ENCODE measurements around the gene ATP5PD. TPM values are rescaled to one million over a fixed set of nuclear protein-coding genes. Genes with fewer than 3 reads are reported as not detected.

ATP5PD gene
- total RNA-seq, 1 experiment from 2014 or later = 383 TPM

DNA sequence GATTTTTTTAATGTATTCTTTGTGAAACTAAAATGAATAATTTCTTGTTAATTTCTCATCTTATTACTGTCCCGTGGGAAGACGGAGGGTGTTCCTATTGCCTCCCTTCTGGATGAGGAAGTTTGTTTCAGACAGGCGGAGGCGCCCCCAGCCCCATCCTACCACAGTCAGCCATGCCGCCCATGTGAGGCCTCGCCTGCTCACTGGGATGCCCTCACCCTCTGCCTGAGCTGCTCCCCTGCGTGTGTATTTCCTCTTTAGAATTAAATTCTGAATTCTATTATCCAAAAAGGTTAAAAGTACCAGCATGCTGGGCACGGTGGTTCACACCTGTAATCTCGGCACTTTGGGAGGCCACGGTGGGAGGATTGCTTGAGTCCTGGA is 14.3 kb upstream of the ATP5PD start (continued):
- TF ChIP-seq, protein P1, sequence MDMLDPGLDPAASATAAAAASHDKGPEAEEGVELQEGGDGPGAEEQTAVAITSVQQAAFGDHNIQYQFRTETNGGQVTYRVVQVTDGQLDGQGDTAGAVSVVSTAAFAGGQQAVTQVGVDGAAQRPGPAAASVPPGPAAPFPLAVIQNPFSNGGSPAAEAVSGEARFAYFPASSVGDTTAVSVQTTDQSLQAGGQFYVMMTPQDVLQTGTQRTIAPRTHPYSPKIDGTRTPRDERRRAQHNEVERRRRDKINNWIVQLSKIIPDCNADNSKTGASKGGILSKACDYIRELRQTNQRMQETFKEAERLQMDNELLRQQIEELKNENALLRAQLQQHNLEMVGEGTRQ (CRISPR knock-in tag; IDR thresholded peaks at IDR 0.05) = no peak
- TF ChIP-seq TP53 (CRISPR knock-in tag; IDR thresholded peaks at IDR 0.05) = no peak
- TF ChIP-seq TEAD4 (CRISPR knock-in tag; IDR thresholded peaks at IDR 0.05) = no peak
- TF ChIP-seq, protein P2, sequence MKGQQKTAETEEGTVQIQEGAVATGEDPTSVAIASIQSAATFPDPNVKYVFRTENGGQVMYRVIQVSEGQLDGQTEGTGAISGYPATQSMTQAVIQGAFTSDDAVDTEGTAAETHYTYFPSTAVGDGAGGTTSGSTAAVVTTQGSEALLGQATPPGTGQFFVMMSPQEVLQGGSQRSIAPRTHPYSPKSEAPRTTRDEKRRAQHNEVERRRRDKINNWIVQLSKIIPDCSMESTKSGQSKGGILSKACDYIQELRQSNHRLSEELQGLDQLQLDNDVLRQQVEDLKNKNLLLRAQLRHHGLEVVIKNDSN (CRISPR knock-in tag; IDR thresholded peaks at IDR 0.05) = no peak
- TF ChIP-seq, protein P3, sequence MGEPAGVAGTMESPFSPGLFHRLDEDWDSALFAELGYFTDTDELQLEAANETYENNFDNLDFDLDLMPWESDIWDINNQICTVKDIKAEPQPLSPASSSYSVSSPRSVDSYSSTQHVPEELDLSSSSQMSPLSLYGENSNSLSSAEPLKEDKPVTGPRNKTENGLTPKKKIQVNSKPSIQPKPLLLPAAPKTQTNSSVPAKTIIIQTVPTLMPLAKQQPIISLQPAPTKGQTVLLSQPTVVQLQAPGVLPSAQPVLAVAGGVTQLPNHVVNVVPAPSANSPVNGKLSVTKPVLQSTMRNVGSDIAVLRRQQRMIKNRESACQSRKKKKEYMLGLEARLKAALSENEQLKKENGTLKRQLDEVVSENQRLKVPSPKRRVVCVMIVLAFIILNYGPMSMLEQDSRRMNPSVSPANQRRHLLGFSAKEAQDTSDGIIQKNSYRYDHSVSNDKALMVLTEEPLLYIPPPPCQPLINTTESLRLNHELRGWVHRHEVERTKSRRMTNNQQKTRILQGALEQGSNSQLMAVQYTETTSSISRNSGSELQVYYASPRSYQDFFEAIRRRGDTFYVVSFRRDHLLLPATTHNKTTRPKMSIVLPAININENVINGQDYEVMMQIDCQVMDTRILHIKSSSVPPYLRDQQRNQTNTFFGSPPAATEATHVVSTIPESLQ (CRISPR knock-in tag; IDR thresholded peaks at IDR 0.05) = no peak
- no peak for TF ChIP-seq ZNF263 (CRISPR knock-in tag; IDR thresholded peaks at IDR 0.05; ENCODE audit: low read depth)
- TF ChIP-seq GABPB1 (CRISPR knock-in tag; IDR thresholded peaks at IDR 0.05) = no peak
- TF ChIP-seq, protein P4, sequence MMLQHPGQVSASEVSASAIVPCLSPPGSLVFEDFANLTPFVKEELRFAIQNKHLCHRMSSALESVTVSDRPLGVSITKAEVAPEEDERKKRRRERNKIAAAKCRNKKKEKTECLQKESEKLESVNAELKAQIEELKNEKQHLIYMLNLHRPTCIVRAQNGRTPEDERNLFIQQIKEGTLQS (CRISPR knock-in tag; conservative IDR thresholded peaks at IDR 0.05) = no peak
- TF ChIP-seq FOXK1 (CRISPR knock-in tag; IDR thresholded peaks at IDR 0.05) = no peak
- TF ChIP-seq, protein P5, sequence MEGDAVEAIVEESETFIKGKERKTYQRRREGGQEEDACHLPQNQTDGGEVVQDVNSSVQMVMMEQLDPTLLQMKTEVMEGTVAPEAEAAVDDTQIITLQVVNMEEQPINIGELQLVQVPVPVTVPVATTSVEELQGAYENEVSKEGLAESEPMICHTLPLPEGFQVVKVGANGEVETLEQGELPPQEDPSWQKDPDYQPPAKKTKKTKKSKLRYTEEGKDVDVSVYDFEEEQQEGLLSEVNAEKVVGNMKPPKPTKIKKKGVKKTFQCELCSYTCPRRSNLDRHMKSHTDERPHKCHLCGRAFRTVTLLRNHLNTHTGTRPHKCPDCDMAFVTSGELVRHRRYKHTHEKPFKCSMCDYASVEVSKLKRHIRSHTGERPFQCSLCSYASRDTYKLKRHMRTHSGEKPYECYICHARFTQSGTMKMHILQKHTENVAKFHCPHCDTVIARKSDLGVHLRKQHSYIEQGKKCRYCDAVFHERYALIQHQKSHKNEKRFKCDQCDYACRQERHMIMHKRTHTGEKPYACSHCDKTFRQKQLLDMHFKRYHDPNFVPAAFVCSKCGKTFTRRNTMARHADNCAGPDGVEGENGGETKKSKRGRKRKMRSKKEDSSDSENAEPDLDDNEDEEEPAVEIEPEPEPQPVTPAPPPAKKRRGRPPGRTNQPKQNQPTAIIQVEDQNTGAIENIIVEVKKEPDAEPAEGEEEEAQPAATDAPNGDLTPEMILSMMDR (IDR thresholded peaks at IDR 0.05) = no peak

DNA sequence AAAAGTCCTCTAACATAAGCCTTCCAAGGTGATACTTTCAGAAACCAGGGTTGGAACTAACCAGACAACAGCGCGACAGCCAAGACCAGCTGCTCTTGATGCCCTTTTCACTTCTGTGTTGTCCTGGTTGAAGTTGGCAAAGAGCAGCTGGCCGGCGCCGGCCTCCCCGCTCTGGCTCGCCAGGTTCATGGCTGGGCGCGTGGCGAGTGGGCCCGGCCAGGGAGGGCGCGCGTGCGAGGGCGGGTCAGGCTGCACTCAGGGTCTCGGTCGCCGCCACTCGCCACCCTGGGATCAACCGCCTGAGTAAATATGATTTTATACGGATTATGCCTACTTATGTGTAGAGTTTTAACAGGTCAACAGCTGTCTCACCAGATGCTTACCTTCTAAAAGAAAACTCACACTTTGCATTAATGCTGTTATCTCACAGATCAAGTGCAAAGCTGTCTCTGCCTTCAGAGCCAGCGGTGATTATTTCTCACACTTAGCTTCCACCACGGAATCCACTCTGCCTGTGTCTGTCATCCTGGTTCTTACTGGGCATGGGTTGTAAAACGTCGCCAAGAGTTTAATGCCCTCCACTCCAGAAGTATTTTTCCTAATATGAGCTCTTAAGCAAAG is 13.8 kb upstream of the ATP5PD start:
- Mint-ChIP-seq H3K36me3 (peaks cover 67% of the 10 kb centered on the region), H3K27me3 (ENCODE audit: low read depth) (no peaks in the 10 kb centered on the region), H3K4me1 (no peaks in the 10 kb centered on the region), H3K9me3 (no peaks in the 10 kb centered on the region), H3K27ac (0 out of 2 replicates have a peak overlapping the region, but pooled peaks have one; percentile 12), H3K4me3 (no peak overlapping the region)
- ATAC-seq (no peak), DNase-seq (ENCODE audit: low spot score) (no peak)
- ChIA-PET CTCF (interaction anchor here (0.5 to 3.1 kb wide), 22 partner anchors 9 to 210 kb away, joined by 3 to 13 read pairs (median 6); partner anchors contain the start of genes ARMC7, MIF4GD, NT5C and SLC16A5), POLR2A (interaction anchor here (1.3 kb wide), 1 partner anchor 48 kb away, joined by 3 read pairs; the partner anchor contains the start of gene MRPL58)
- no peak for TF ChIP-seq NFATC4 (CRISPR knock-in tag; IDR thresholded peaks at IDR 0.05)
- TF ChIP-seq OVOL2 (CRISPR knock-in tag; IDR thresholded peaks at IDR 0.05; ENCODE audit: borderline replicate concordance) = no peak
- TF ChIP-seq CREM (CRISPR knock-in tag; IDR thresholded peaks at IDR 0.05) = no peak
- no peak for TF ChIP-seq NR1H2 (CRISPR knock-in tag; IDR thresholded peaks at IDR 0.05)
- TF ChIP-seq, protein P6, sequence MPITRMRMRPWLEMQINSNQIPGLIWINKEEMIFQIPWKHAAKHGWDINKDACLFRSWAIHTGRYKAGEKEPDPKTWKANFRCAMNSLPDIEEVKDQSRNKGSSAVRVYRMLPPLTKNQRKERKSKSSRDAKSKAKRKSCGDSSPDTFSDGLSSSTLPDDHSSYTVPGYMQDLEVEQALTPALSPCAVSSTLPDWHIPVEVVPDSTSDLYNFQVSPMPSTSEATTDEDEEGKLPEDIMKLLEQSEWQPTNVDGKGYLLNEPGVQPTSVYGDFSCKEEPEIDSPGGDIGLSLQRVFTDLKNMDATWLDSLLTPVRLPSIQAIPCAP (CRISPR knock-in tag; IDR thresholded peaks at IDR 0.05) = no peak
- no peak for TF ChIP-seq HMGA2 (CRISPR knock-in tag; IDR thresholded peaks at IDR 0.05)
- no peak for TF ChIP-seq SMAD4 (CRISPR knock-in tag; IDR thresholded peaks at IDR 0.05)
- no peak for TF ChIP-seq ZNF396 (CRISPR knock-in tag; IDR thresholded peaks at IDR 0.05; ENCODE audit: borderline replicate concordance)
- TF ChIP-seq FOXJ3 (CRISPR knock-in tag; IDR thresholded peaks at IDR 0.05; ENCODE audit: borderline replicate concordance) = no peak
- TF ChIP-seq ZNF121 (CRISPR knock-in tag; IDR thresholded peaks at IDR 0.05) = no peak
- TF ChIP-seq, protein P7, sequence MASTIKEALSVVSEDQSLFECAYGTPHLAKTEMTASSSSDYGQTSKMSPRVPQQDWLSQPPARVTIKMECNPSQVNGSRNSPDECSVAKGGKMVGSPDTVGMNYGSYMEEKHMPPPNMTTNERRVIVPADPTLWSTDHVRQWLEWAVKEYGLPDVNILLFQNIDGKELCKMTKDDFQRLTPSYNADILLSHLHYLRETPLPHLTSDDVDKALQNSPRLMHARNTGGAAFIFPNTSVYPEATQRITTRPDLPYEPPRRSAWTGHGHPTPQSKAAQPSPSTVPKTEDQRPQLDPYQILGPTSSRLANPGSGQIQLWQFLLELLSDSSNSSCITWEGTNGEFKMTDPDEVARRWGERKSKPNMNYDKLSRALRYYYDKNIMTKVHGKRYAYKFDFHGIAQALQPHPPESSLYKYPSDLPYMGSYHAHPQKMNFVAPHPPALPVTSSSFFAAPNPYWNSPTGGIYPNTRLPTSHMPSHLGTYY (CRISPR knock-in tag; IDR thresholded peaks at IDR 0.05) = no peak
- no peak for TF ChIP-seq PRRX2 (CRISPR knock-in tag; IDR thresholded peaks at IDR 0.05)
- TF ChIP-seq GTF2I (CRISPR knock-in tag; conservative IDR thresholded peaks at IDR 0.05) = no peak
- TF ChIP-seq, protein P8, sequence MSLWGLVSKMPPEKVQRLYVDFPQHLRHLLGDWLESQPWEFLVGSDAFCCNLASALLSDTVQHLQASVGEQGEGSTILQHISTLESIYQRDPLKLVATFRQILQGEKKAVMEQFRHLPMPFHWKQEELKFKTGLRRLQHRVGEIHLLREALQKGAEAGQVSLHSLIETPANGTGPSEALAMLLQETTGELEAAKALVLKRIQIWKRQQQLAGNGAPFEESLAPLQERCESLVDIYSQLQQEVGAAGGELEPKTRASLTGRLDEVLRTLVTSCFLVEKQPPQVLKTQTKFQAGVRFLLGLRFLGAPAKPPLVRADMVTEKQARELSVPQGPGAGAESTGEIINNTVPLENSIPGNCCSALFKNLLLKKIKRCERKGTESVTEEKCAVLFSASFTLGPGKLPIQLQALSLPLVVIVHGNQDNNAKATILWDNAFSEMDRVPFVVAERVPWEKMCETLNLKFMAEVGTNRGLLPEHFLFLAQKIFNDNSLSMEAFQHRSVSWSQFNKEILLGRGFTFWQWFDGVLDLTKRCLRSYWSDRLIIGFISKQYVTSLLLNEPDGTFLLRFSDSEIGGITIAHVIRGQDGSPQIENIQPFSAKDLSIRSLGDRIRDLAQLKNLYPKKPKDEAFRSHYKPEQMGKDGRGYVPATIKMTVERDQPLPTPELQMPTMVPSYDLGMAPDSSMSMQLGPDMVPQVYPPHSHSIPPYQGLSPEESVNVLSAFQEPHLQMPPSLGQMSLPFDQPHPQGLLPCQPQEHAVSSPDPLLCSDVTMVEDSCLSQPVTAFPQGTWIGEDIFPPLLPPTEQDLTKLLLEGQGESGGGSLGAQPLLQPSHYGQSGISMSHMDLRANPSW (CRISPR knock-in tag; conservative IDR thresholded peaks at IDR 0.05; ENCODE audit: low read depth) = no peak
- TF ChIP-seq, protein P9, sequence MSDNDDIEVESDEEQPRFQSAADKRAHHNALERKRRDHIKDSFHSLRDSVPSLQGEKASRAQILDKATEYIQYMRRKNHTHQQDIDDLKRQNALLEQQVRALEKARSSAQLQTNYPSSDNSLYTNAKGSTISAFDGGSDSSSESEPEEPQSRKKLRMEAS (CRISPR knock-in tag; IDR thresholded peaks at IDR 0.05) = no peak
- TF ChIP-seq, protein P10, sequence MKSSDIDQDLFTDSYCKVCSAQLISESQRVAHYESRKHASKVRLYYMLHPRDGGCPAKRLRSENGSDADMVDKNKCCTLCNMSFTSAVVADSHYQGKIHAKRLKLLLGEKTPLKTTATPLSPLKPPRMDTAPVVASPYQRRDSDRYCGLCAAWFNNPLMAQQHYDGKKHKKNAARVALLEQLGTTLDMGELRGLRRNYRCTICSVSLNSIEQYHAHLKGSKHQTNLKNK (CRISPR knock-in tag; IDR thresholded peaks at IDR 0.05) = no peak

All from WTC11 (cell line).